ENCODE measurements around the gene BBIP1. TPM values are rescaled to one million over a fixed set of nuclear protein-coding genes. Genes with fewer than 3 reads are reported as not detected.

The BBIP1 gene
- polyA plus RNA-seq, 1 donor from 2014 or later: 73.3 TPM

DNA sequence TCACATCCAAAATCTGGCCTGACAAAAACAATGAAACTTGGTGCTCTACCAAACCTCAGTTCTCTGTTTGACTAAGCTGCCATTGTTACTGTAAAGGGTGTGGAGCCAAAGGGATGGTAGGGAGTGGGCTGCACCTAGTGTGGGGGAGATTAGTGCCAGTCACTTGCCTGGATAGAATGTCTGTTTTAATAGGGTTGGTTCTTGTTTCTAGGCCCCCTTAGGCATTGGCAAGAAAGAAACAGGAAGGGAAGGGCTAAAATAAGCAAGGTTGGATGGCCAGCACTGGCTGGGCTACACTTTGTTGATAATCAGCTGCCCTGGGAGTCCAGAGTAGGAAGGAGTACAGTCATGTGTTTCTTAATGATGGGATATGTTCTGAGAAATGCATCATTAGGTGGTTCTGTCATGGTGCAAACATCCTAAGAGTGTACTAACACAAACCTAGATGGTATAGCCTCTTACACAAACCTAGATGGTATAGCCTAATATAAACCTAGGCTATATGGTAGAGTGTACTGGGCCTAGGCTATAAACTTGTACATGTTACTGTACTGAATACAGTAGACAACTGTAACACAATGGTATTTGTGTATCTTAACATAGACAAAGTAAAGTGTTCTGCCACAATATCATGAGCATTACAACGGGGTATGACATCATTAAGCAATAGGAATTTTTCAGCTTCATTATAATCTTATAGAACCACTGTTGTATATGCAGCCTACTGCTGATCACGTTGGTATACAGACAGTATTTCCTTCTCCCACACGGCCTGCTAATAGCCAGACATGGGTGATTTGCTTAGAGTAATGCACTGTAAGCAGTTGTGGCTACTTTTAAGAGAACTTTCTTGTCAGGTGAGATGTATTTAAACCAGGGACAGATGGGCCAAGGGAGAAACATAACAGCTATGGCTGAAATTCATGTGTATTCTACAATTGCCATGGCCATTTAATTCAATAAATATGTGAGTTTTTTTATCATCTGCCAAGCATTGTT is 15.4 kb downstream of the BBIP1 start:
- H3F3A ChIP-seq (ENCODE audit: insufficient read depth, low read length, poor library complexity, severe bottlenecking): no peaks in the 10 kb centered on the region
- no peak overlapping the region for H3K27ac ChIP-seq (ENCODE audit: low read length)
- no peak overlapping the region for H3K9ac ChIP-seq (ENCODE audit: low read length)
- H3K79me2 ChIP-seq (replicated peaks; ENCODE audit: insufficient read depth, low read length): no peaks in the 10 kb centered on the region
- H3K9me3 ChIP-seq (ENCODE audit: low read length): no peaks in the 10 kb centered on the region
- TF ChIP-seq RAD21 (conservative IDR thresholded peaks at IDR 0.05) (no peak), EP300 (conservative IDR thresholded peaks at IDR 0.05; ENCODE audit: poor library complexity, severe bottlenecking) (no peak), TAF1 (IDR thresholded peaks at IDR 0.05; ENCODE audit: low read depth) (no peak), POLR2AphosphoS5 (IDR thresholded peaks at IDR 0.05) (no peak), MXI1 (conservative IDR thresholded peaks at IDR 0.05; ENCODE audit: poor library complexity, severe bottlenecking) (no peak), SMC3 (conservative IDR thresholded peaks at IDR 0.05; ENCODE audit: poor library complexity) (no peak), EZH2 (IDR thresholded peaks at IDR 0.05; ENCODE audit: borderline replicate concordance, insufficient read depth, low read length, poor library complexity, severe bottlenecking) (no peak)
- TF ChIP-seq, protein P1, sequence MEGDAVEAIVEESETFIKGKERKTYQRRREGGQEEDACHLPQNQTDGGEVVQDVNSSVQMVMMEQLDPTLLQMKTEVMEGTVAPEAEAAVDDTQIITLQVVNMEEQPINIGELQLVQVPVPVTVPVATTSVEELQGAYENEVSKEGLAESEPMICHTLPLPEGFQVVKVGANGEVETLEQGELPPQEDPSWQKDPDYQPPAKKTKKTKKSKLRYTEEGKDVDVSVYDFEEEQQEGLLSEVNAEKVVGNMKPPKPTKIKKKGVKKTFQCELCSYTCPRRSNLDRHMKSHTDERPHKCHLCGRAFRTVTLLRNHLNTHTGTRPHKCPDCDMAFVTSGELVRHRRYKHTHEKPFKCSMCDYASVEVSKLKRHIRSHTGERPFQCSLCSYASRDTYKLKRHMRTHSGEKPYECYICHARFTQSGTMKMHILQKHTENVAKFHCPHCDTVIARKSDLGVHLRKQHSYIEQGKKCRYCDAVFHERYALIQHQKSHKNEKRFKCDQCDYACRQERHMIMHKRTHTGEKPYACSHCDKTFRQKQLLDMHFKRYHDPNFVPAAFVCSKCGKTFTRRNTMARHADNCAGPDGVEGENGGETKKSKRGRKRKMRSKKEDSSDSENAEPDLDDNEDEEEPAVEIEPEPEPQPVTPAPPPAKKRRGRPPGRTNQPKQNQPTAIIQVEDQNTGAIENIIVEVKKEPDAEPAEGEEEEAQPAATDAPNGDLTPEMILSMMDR (IDR thresholded peaks at IDR 0.05; ENCODE audit: poor library complexity, severe bottlenecking): no peak
- TF ChIP-seq, protein P2, sequence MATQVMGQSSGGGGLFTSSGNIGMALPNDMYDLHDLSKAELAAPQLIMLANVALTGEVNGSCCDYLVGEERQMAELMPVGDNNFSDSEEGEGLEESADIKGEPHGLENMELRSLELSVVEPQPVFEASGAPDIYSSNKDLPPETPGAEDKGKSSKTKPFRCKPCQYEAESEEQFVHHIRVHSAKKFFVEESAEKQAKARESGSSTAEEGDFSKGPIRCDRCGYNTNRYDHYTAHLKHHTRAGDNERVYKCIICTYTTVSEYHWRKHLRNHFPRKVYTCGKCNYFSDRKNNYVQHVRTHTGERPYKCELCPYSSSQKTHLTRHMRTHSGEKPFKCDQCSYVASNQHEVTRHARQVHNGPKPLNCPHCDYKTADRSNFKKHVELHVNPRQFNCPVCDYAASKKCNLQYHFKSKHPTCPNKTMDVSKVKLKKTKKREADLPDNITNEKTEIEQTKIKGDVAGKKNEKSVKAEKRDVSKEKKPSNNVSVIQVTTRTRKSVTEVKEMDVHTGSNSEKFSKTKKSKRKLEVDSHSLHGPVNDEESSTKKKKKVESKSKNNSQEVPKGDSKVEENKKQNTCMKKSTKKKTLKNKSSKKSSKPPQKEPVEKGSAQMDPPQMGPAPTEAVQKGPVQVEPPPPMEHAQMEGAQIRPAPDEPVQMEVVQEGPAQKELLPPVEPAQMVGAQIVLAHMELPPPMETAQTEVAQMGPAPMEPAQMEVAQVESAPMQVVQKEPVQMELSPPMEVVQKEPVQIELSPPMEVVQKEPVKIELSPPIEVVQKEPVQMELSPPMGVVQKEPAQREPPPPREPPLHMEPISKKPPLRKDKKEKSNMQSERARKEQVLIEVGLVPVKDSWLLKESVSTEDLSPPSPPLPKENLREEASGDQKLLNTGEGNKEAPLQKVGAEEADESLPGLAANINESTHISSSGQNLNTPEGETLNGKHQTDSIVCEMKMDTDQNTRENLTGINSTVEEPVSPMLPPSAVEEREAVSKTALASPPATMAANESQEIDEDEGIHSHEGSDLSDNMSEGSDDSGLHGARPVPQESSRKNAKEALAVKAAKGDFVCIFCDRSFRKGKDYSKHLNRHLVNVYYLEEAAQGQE (IDR thresholded peaks at IDR 0.05; ENCODE audit: borderline replicate concordance): no peak
- H3K4me2 ChIP-seq (ENCODE audit: low read length): no peak overlapping the region
- H3K9me2 ChIP-seq (ENCODE audit: insufficient read depth, low read length): no peaks in the 10 kb centered on the region
- H2AFZ ChIP-seq (ENCODE audit: low read depth, low read length): no peak overlapping the region
- no peaks in the 10 kb centered on the region for H3K36me3 ChIP-seq (ENCODE audit: insufficient read depth, low read length)
- H4K20me1 ChIP-seq (ENCODE audit: insufficient read depth): no peaks in the 10 kb centered on the region
- no peaks in the 10 kb centered on the region for H3K27me3 ChIP-seq (ENCODE audit: insufficient read depth, low read depth, low read length)
- H3K4me3 ChIP-seq (ENCODE audit: low read length): no peak overlapping the region

DNA sequence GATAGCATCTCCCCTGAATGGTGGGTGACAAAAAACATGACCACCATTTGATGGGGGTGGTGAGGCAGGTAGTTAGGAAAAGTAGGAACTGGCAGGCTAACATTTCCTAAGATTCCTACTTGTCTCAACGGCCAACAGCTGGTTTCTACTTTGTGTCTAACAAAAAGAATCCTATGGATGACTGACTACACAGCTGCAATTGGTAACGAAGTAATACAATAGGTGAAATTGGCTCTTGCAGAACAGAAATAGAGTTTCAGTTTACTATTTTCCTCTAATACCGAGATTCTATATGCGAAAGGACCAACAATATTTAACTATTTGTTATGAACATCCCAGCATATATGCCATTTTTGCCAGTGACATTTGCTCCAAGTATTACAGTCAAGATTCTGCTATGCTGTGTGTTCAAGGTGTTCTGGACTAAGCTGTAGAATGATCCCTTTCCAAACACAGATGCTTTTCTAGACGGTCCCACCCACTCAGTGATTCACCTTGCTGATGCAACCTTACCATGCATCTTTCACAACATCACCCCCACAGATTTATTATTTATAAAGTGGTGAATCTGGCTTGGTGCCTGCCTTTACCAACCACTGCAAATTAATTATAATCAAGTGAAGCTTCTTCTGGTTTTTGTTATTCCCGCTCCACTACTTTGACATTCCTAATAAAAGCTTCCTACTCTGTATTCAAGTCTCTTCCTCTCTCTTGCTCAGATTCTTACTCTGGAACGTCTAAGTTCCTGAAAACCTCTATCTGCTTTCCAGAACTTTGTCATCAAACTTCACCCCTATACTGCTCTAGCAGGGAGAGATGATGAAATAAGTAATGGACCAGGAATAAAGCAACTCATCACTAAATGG is 16.8 kb downstream of the BBIP1 start:
- Histone ChIP-seq H3K27ac (ENCODE audit: low read length) (no peak overlapping the region), H3K9ac (ENCODE audit: low read length) (no peak overlapping the region), H3K4me3 (ENCODE audit: low read length) (no peak overlapping the region), H3K4me2 (ENCODE audit: low read length) (no peak overlapping the region), H3K9me3 (ENCODE audit: low read length) (no peaks in the 10 kb centered on the region), H3K9me2 (ENCODE audit: insufficient read depth, low read length) (no peaks in the 10 kb centered on the region), H3K27me3 (ENCODE audit: insufficient read depth, low read depth, low read length) (no peaks in the 10 kb centered on the region), H3K36me3 (ENCODE audit: insufficient read depth, low read length) (no peaks in the 10 kb centered on the region), H3K79me2 (replicated peaks; ENCODE audit: insufficient read depth, low read length) (no peaks in the 10 kb centered on the region), H2AFZ (ENCODE audit: low read depth, low read length) (no peak overlapping the region), H4K20me1 (ENCODE audit: insufficient read depth) (no peaks in the 10 kb centered on the region), H3F3A (ENCODE audit: insufficient read depth, low read length, poor library complexity, severe bottlenecking) (no peaks in the 10 kb centered on the region)
- no peak for TF ChIP-seq RAD21 (conservative IDR thresholded peaks at IDR 0.05)
